Ectodermal cell (in vitro differentiated cells): ENCODE data around the gene ADGRA1.
A peak's percentile ranks its signal among the peaks of the same experiment; 100 is the strongest.

ENCODE experiments used
- H3K27ac ChIP-seq: 2 replicates; pipeline ENCODE4 v1.7.0; 2013; ENCODE audit warnings: mild to moderate bottlenecking, low read depth, low read length; ENCODE audit not compliant: insufficient read depth, poor library complexity, severe bottlenecking
- H3K27me3 ChIP-seq: 2 replicates; pipeline ENCODE4 v1.7.0; 2013; ENCODE audit warnings: mild to moderate bottlenecking, low read length; ENCODE audit not compliant: insufficient read depth, control insufficient read depth, poor library complexity, severe bottlenecking
- H3K36me3 ChIP-seq: one replicate; pipeline ENCODE4 v1.7.0; 2013; ENCODE audit warnings: low read length; ENCODE audit not compliant: control insufficient read depth, insufficient read depth
- H3K4me1 ChIP-seq: one replicate; pipeline ENCODE4 v1.7.0; 2013; ENCODE audit warnings: low read length; ENCODE audit not compliant: control insufficient read depth, insufficient read depth
- H3K4me3 ChIP-seq: 2 replicates; pipeline ENCODE4 v1.7.0; 2013; ENCODE audit warnings: low read depth, low read length, control low read depth; ENCODE audit not compliant: insufficient read depth
- H3K9me3 ChIP-seq: 2 replicates; pipeline ENCODE4 v1.7.0; 2013; ENCODE audit warnings: mild to moderate bottlenecking, low read length, moderate library complexity; ENCODE audit not compliant: control insufficient read depth
- WGBS, 2 experiments: methylation state at CpG; one replicate each; pipeline ENCODE4 v1.1.7; 2013; ENCODE audit warnings: missing lambda C conversion rate in 2 of 2; 5-methylcytosine and 5-hydroxymethylcytosine counted together

The ADGRA1 gene

GRCh38 chr10:133085251-133086125 is 2.2 kb upstream of the ADGRA1 start:
- peaks cover 51% of the 10 kb centered on the region for H3K27me3 ChIP-seq

GRCh38 chr10:133086247-133086646 is 1.5 kb upstream of the ADGRA1 start:
- Histone ChIP-seq H3K4me1 (peaks cover 20% of the 10 kb centered on the region), H3K27me3 (peaks cover 59% of the 10 kb centered on the region), H3K27ac (no peak overlapping the region), H3K9me3 (no peaks in the 10 kb centered on the region), H3K4me3 (no peak overlapping the region), H3K36me3 (no peaks in the 10 kb centered on the region)
- WGBS, 2 experiments = 77 to 78% methylated on average over 12 of the region's 12 CpGs

More at GRCh38 chr10:133085251-133086125, 2.2 kb upstream of the ADGRA1 start:
- H3K4me3 ChIP-seq = no peak overlapping the region
- WGBS, 2 experiments = 90% methylated on average over 32 of the region's 32 CpGs
- peaks cover 20% of the 10 kb centered on the region for H3K4me1 ChIP-seq
- H3K36me3 ChIP-seq = no peaks in the 10 kb centered on the region
- no peaks in the 10 kb centered on the region for H3K9me3 ChIP-seq
- no peak overlapping the region for H3K27ac ChIP-seq

- 60 to 61% methylated on average over 16 of the region's 16 CpGs for WGBS, 2 experiments
These were observed 562 bp upstream of the ADGRA1 start for GRCh38 chr10:133087045-133087678.

GRCh38 chr10:133088179-133088955 is 643 bp downstream of the ADGRA1 start:
- peaks cover 16% of the 10 kb centered on the region for H3K4me1 ChIP-seq
- no peaks in the 10 kb centered on the region for H3K9me3 ChIP-seq
- no peak overlapping the region for H3K27ac ChIP-seq
- WGBS, 2 experiments = 3 to 4% methylated on average over 87 of the region's 87 CpGs
- peak overlapping the region; percentile 47 for H3K4me3 ChIP-seq
- peaks cover 77% of the 10 kb centered on the region for H3K27me3 ChIP-seq
- no peaks in the 10 kb centered on the region for H3K36me3 ChIP-seq

More at GRCh38 chr10:133087045-133087678, 562 bp upstream of the ADGRA1 start:
- Histone ChIP-seq H3K4me3 (peak overlapping the region; percentile 47), H3K27ac (no peak overlapping the region), H3K36me3 (no peaks in the 10 kb centered on the region), H3K9me3 (no peaks in the 10 kb centered on the region), H3K27me3 (peaks cover 67% of the 10 kb centered on the region), H3K4me1 (peaks cover 20% of the 10 kb centered on the region)

- WGBS, 2 experiments = 65 to 68% methylated on average over 46 of the region's 46 CpGs
- Histone ChIP-seq H3K36me3 (no peaks in the 10 kb centered on the region), H3K4me1 (peaks cover 16% of the 10 kb centered on the region), H3K9me3 (no peaks in the 10 kb centered on the region), H3K4me3 (no peak overlapping the region), H3K27me3 (peaks cover 78% of the 10 kb centered on the region), H3K27ac (no peak overlapping the region)
These were observed 1.5 kb downstream of the ADGRA1 start for GRCh38 chr10:133088956-133089800.

- peaks cover 16% of the 10 kb centered on the region for H3K4me1 ChIP-seq
- H3K27ac ChIP-seq = no peak overlapping the region
- no peak overlapping the region for H3K4me3 ChIP-seq
- H3K9me3 ChIP-seq = no peaks in the 10 kb centered on the region
- WGBS, 2 experiments = 87 to 88% methylated on average over 13 of the region's 13 CpGs
- H3K36me3 ChIP-seq = no peaks in the 10 kb centered on the region
- H3K27me3 ChIP-seq = peaks cover 78% of the 10 kb centered on the region
These were observed 2.4 kb downstream of the ADGRA1 start for GRCh38 chr10:133090101-133090500.

- Histone ChIP-seq H3K27me3 (peaks cover 75% of the 10 kb centered on the region), H3K9me3 (no peaks in the 10 kb centered on the region), H3K4me3 (no peak overlapping the region), H3K27ac (no peak overlapping the region), H3K36me3 (no peaks in the 10 kb centered on the region), H3K4me1 (peaks cover 16% of the 10 kb centered on the region)
- WGBS, 2 experiments = 88 to 90% methylated on average over 7 of the region's 7 CpGs
These were observed 2.9 kb downstream of the ADGRA1 start for GRCh38 chr10:133090654-133091053.

GRCh38 chr10:133091316-133091715 is 3.6 kb downstream of the ADGRA1 start:
- Histone ChIP-seq H3K4me1 (peaks cover 16% of the 10 kb centered on the region), H3K27me3 (peaks cover 69% of the 10 kb centered on the region), H3K27ac (no peak overlapping the region), H3K4me3 (no peak overlapping the region), H3K36me3 (no peaks in the 10 kb centered on the region), H3K9me3 (no peaks in the 10 kb centered on the region)
- 94 to 96% methylated on average over 10 of the region's 10 CpGs for WGBS, 2 experiments

- Histone ChIP-seq H3K27ac (no peak overlapping the region), H3K4me3 (no peak overlapping the region), H3K36me3 (no peaks in the 10 kb centered on the region), H3K27me3 (peaks cover 51% of the 10 kb centered on the region), H3K4me1 (peaks cover 8% of the 10 kb centered on the region), H3K9me3 (no peaks in the 10 kb centered on the region)
- WGBS, 2 experiments = 91 to 94% methylated on average over 15 of the region's 15 CpGs
These were observed 5.6 kb downstream of the ADGRA1 start for GRCh38 chr10:133093291-133093690.
